Osteoblast (primary cell): ENCODE measurements around the gene KHSRP. TPM values are rescaled to one million over a fixed set of nuclear protein-coding genes. Genes with fewer than 3 reads are reported as not detected.

ENCODE experiments used
- DNase-seq: peaks from one replicate; pipeline ENCODE4 v3.0.0; 2011; ENCODE audit warnings: low spot score, mixed read lengths; ENCODE audit not compliant: insufficient read length; ENCODE audit errors: missing footprints
- H2AFZ ChIP-seq: 2 replicates; pipeline ENCODE4 v1.6.0; 2011; ENCODE audit warnings: mild to moderate bottlenecking, low read length
- H3K27ac ChIP-seq: 2 replicates; pipeline ENCODE4 v1.5.1; 2011; ENCODE audit warnings: mild to moderate bottlenecking, low read depth, low read length, moderate library complexity
- H3K27me3 ChIP-seq: 2 replicates; pipeline ENCODE4 v1.6.0; 2012; ENCODE audit warnings: mild to moderate bottlenecking, control low read depth, inconsistent platforms, low read length, moderate library complexity; ENCODE audit not compliant: insufficient read depth
- H3K36me3 ChIP-seq: 2 replicates; pipeline ENCODE4 v1.5.1; 2011; ENCODE audit warnings: mild to moderate bottlenecking, low read length, control low read depth, moderate library complexity; ENCODE audit not compliant: insufficient read depth
- H3K4me1 ChIP-seq: 2 replicates; pipeline ENCODE4 v1.5.1; 2011; ENCODE audit warnings: mild to moderate bottlenecking, low read length, control low read depth, moderate library complexity; ENCODE audit not compliant: insufficient read depth
- H3K4me2 ChIP-seq: 2 replicates; pipeline ENCODE4 v1.6.0; 2011; ENCODE audit warnings: mild to moderate bottlenecking, low read length; ENCODE audit not compliant: insufficient read depth
- H3K4me3 ChIP-seq: fragments of 200-600 bp; sonication (generic); 3 replicates; pipeline ENCODE4 v1.5.1; 2012; ENCODE audit warnings: mild to moderate bottlenecking, low read length, inconsistent platforms; ENCODE audit not compliant: insufficient read depth
- H3K79me2 ChIP-seq: 2 replicates; pipeline ENCODE4 v1.6.0; 2012; ENCODE audit warnings: mild to moderate bottlenecking, low read length, control low read depth, inconsistent platforms; ENCODE audit not compliant: insufficient read depth
- H3K9me3 ChIP-seq: 2 replicates; pipeline ENCODE4 v1.5.1; 2011; ENCODE audit warnings: low read depth, low read length, control low read depth
- H4K20me1 ChIP-seq: 2 replicates; pipeline ENCODE4 v1.6.0; 2012; ENCODE audit warnings: mild to moderate bottlenecking, low read length, control low read depth; ENCODE audit not compliant: insufficient read depth
- CTCF ChIP-seq: IDR thresholded peaks from 2 replicates; pipeline ENCODE4 v1.5.1; 2011; ENCODE audit warnings: mild to moderate bottlenecking, low read depth, low read length, moderate library complexity; ENCODE audit errors: extremely low read depth
- total RNA-seq: library from RNA; depleted of rRNA; stranded (reverse); fragments of >200 nt; gene quantifications from 2 replicates; pipeline ENCODE4 v1.2.3, GENCODE V29; 2012

KHSRP gene
- total RNA-seq, 1 donor: 90.5 TPM

GRCh38 chr19:6373813-6374108, 50.9 kb downstream of the KHSRP start:
- Histone ChIP-seq H3K9me3 (no peaks in the 10 kb centered on the region), H3K4me3 (peak overlapping the region; percentile 70), H3K4me1 (peaks cover 8% of the 10 kb centered on the region), H3K27ac (no peak overlapping the region), H3K27me3 (no peaks in the 10 kb centered on the region), H3K36me3 (peaks cover 2% of the 10 kb centered on the region), H3K4me2 (peak overlapping the region; percentile 85), H2AFZ (peak overlapping the region; percentile 68), H3K79me2 (no peaks in the 10 kb centered on the region), H4K20me1 (no peaks in the 10 kb centered on the region)
- no peak for DNase-seq
- no peak for TF ChIP-seq CTCF

DNA sequence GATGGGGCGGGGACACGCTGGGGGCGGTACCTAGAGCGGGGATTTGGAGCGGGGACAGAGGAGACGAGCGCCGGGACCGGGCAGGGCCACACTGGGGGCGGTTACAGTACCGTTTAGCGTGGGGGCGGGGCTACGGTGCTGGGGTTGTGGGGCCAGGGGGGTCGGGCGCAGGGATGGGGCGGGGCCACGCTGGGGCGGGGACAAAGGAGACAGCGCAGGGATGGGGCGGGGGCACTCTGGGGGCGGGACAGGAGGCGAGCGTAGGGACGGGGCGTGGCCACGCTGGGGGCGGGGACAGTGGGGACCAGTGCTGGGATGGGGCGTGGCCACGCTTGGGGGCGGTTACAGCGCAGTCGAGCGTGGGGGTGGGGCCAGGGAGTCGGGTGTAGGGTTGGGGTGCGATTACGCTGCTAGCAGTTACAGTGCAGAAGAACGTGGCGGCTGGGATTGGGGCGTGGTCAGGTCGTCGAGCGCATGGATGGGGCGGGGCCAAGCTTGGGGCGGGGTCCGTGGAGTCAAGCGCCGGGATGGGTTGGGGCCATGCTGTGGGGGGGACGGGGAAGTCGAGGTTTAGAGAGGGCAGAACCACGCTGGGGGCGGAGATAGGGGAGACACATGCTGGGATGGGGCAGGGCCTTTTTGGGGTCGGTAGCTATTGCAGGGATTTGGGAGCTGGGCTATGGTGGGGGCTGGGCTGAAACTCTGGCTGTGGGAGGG, 51.4 kb downstream of the KHSRP start:
- peak overlapping the region; percentile 89 for H3K27ac ChIP-seq
- H3K4me2 ChIP-seq: peak overlapping the region; percentile 94
- peak overlapping the region; percentile 96 for H2AFZ ChIP-seq
- H3K9me3 ChIP-seq: no peaks in the 10 kb centered on the region
- H3K4me3 ChIP-seq: peak overlapping the region; percentile 94
- H3K79me2 ChIP-seq: no peaks in the 10 kb centered on the region
- no peaks in the 10 kb centered on the region for H3K27me3 ChIP-seq
- H3K36me3 ChIP-seq: peaks cover 7% of the 10 kb centered on the region
- peak; percentile 100 for DNase-seq
- peaks cover 8% of the 10 kb centered on the region for H3K4me1 ChIP-seq
- no peaks in the 10 kb centered on the region for H4K20me1 ChIP-seq
- TF ChIP-seq CTCF: no peak

DNA sequence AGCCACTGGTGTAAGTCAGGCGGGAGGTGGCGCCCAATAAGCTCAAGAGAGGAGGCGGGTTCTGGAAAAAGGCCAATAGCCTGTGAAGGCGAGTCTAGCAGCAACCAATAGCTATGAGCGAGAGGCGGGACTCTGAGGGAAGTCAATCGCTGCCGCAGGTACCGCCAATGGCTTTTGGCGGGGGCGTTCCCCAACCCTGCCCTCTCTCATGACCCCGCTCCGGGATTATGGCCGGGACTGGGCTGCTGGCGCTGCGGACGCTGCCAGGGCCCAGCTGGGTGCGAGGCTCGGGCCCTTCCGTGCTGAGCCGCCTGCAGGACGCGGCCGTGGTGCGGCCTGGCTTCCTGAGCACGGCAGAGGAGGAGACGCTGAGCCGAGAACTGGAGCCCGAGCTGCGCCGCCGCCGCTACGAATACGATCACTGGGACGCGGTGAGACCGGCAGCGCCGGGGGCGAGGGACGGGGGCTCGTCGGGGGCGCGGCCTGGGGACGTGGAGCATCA, 52.0 kb downstream of the KHSRP start, which contains the start of gene ALKBH7:
Gene ALKBH7, plus strand, starts transcription at position 201 of the 502 bp plus-strand sequence. Its CDS starts 27 bp downstream, at position 228.
- Histone ChIP-seq H3K27me3 (no peaks in the 10 kb centered on the region), H3K9me3 (no peaks in the 10 kb centered on the region), H3K79me2 (no peaks in the 10 kb centered on the region), H3K4me3 (peak within 1 kb of the TSS; percentile 94), H3K4me1 (peaks cover 8% of the 10 kb centered on the region), H3K27ac (peak within 1 kb of the TSS; percentile 89), H2AFZ (peak within 1 kb of the TSS; percentile 97), H3K36me3 (peaks cover 13% of the 10 kb centered on the region), H4K20me1 (no peaks in the 10 kb centered on the region), H3K4me2 (peak within 1 kb of the TSS; percentile 94)
- DNase-seq: peak; percentile 99
- no peak for TF ChIP-seq CTCF

- Histone ChIP-seq H2AFZ (no peak overlapping the region), H3K4me3 (no peak overlapping the region), H3K27ac (no peak overlapping the region), H3K36me3 (peaks cover 40% of the 10 kb centered on the region), H3K27me3 (no peaks in the 10 kb centered on the region), H3K79me2 (peaks cover 19% of the 10 kb centered on the region), H3K9me3 (no peaks in the 10 kb centered on the region), H4K20me1 (no peaks in the 10 kb centered on the region), H3K4me1 (peaks cover 5% of the 10 kb centered on the region), H3K4me2 (no peak overlapping the region)
- DNase-seq: peak; percentile 53
- TF ChIP-seq CTCF: no peak
These were observed 60.3 kb downstream of the KHSRP start for GRCh38 chr19:6364353-6364752.
